Mesendoderm (in vitro differentiated cells): ENCODE measurements around the gene GNAI1.

Experiments used
- DNase-seq: peaks from one replicate; pipeline ENCODE4 v3.0.0; 2013
- H2AK5ac ChIP-seq: 2 replicates; pipeline ENCODE4 v1.6.1; 2013; ENCODE audit warnings: low read length, inconsistent platforms
- H2BK120ac ChIP-seq: 2 replicates; pipeline ENCODE4 v1.6.1; 2013; ENCODE audit warnings: low read depth, mild to moderate bottlenecking, low read length, moderate library complexity, mixed read lengths
- H2BK15ac ChIP-seq: replicated peaks from 2 replicates; pipeline ENCODE4 v1.6.1; 2013; ENCODE audit warnings: low read depth, mild to moderate bottlenecking, moderate library complexity
- H2BK5ac ChIP-seq: 2 replicates; pipeline ENCODE4 v1.6.1; 2013; ENCODE audit warnings: low read length, inconsistent platforms
- H3K18ac ChIP-seq: 2 replicates; pipeline ENCODE4 v1.6.1; 2013; ENCODE audit warnings: mild to moderate bottlenecking, low read length, mixed read lengths
- H3K23ac ChIP-seq: one replicate; pipeline ENCODE4 v1.6.1; 2013; ENCODE audit warnings: low read length
- H3K27ac ChIP-seq: 2 replicates; pipeline ENCODE4 v1.5.1; 2013; ENCODE audit warnings: low read depth, mild to moderate bottlenecking, inconsistent platforms, low read length, moderate library complexity
- H3K27me3 ChIP-seq: 2 replicates; pipeline ENCODE4 v1.6.1; 2013; ENCODE audit warnings: low read length, control low read depth, mild to moderate bottlenecking, inconsistent platforms; ENCODE audit not compliant: insufficient read depth, poor library complexity
- H3K36me3 ChIP-seq: 2 replicates; pipeline ENCODE4 v1.6.1; 2013; ENCODE audit warnings: low read length, inconsistent platforms; ENCODE audit not compliant: control insufficient read depth, insufficient read depth
- H3K4ac ChIP-seq: one replicate; pipeline ENCODE4 v1.6.1; 2013; ENCODE audit warnings: low read depth, mild to moderate bottlenecking, low read length, moderate library complexity
- H3K4me1 ChIP-seq: 2 replicates; pipeline ENCODE4 v1.6.1; 2013; ENCODE audit warnings: low read depth, low read length, inconsistent platforms; ENCODE audit not compliant: control insufficient read depth
- H3K4me2 ChIP-seq: 2 replicates; pipeline ENCODE4 v1.6.1; 2013; ENCODE audit warnings: low read length
- H3K4me3 ChIP-seq: 2 replicates; pipeline ENCODE4 v1.5.1; 2013; ENCODE audit warnings: mild to moderate bottlenecking, low read length
- H3K56ac ChIP-seq: one replicate; pipeline ENCODE4 v1.6.1; 2013; ENCODE audit warnings: low read length
- H3K79me1 ChIP-seq: 2 replicates; pipeline ENCODE4 v1.6.1; 2013; ENCODE audit warnings: low read length, inconsistent platforms
- H3K79me2 ChIP-seq: 2 replicates; pipeline ENCODE4 v1.6.1; 2013; ENCODE audit warnings: mild to moderate bottlenecking, low read length; ENCODE audit not compliant: control insufficient read depth, insufficient read depth
- H3K9ac ChIP-seq: 2 replicates; pipeline ENCODE4 v1.6.1; 2013; ENCODE audit warnings: low read length, inconsistent platforms
- H4K5ac ChIP-seq: one replicate; pipeline ENCODE4 v1.6.1; 2013; ENCODE audit warnings: low read length
- H4K8ac ChIP-seq: one replicate; pipeline ENCODE4 v1.6.1; 2013; ENCODE audit warnings: low read depth, mild to moderate bottlenecking, control low read depth, low read length, moderate library complexity
- WGBS: extraction: QIAGEN DNeasy Blood & Tissue Kit; methylation state at CpG from one replicate; pipeline ENCODE4 v1.1.7; 2013; ENCODE audit warnings: low lambda C conversion rate, missing lambda C conversion rate; ENCODE audit not compliant: insufficient coverage; ENCODE audit errors: extremely low coverage; 5-methylcytosine and 5-hydroxymethylcytosine counted together

The GNAI1 gene

DNA sequence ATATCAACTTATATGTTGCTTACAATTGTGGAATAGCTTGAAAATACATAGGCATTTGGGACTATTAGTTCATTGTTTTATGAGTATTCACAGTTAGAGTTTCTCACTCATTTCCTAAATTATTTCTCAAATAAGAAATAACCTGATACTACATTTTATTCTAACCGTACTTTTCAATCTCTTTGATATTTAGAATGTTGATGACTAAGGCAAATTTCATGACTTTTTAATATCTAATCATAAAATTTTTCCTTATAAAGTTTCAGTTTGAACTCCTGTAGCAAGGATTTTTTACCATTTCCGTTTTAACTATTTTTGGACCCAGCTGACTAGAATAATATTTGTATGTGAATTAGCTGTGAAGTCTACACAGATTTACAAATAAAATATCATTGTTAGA, 41.3 kb upstream of the GNAI1 start:
- no peak overlapping the region for H3K4me2 ChIP-seq
- 100% methylated on average over 1 of the region's 2 CpGs for WGBS

DNA sequence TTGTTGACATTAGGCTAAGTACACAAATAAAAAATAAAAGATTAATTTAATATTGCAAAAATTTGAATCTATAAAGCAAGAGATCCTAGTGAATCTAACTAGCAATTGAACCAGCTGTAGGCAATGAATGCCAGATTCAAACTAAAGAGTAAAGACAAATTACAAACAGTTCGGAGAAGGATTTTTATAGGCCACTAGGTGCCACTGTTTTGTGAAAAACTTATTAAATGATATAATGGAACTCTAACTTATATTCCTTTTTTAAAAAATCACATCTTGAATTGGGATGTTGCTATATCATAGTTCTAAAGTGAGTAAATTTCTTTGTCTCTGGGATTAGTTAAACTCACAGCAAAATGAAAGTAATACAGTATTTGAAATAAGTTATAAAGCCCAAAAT, 39.1 kb upstream of the GNAI1 start:
- Histone ChIP-seq H3K4me2 (no peak overlapping the region), H3K4me1 (no peaks in the 10 kb centered on the region), H2BK120ac (no peak overlapping the region), H3K56ac (no peak overlapping the region), H3K18ac (no peak overlapping the region), H3K27ac (no peak overlapping the region), H3K9ac (no peak overlapping the region), H3K23ac (no peak overlapping the region), H3K79me2 (no peaks in the 10 kb centered on the region), H2AK5ac (no peak overlapping the region), H3K79me1 (no peaks in the 10 kb centered on the region), H3K4ac (no peak overlapping the region), H3K27me3 (no peaks in the 10 kb centered on the region), H3K36me3 (no peaks in the 10 kb centered on the region), H4K8ac (no peak overlapping the region), H2BK5ac (no peak overlapping the region), H4K5ac (no peak overlapping the region), H3K4me3 (no peak overlapping the region), H2BK15ac (no peak overlapping the region)
- no peak for DNase-seq
- WGBS, result no CpG with 5 or more reads among the region's 1 CpG

More for the DNA sequence above, 41.3 kb upstream of the GNAI1 start:
- no peak overlapping the region for H4K8ac ChIP-seq
- no peak overlapping the region for H3K4ac ChIP-seq
- H3K4me1 ChIP-seq, result no peaks in the 10 kb centered on the region
- no peaks in the 10 kb centered on the region for H3K36me3 ChIP-seq
- no peak overlapping the region for H3K18ac ChIP-seq
- no peak overlapping the region for H2BK120ac ChIP-seq
- H3K56ac ChIP-seq, result no peak overlapping the region
- H3K27me3 ChIP-seq, result no peaks in the 10 kb centered on the region
- DNase-seq, result no peak
- no peak overlapping the region for H3K27ac ChIP-seq
- no peak overlapping the region for H3K9ac ChIP-seq
- no peak overlapping the region for H2BK5ac ChIP-seq
- no peak overlapping the region for H3K4me3 ChIP-seq
- no peaks in the 10 kb centered on the region for H3K79me1 ChIP-seq
- no peak overlapping the region for H4K5ac ChIP-seq
- H2BK15ac ChIP-seq, result no peak overlapping the region
- H3K79me2 ChIP-seq, result no peaks in the 10 kb centered on the region
- H3K23ac ChIP-seq, result no peak overlapping the region
- H2AK5ac ChIP-seq, result no peak overlapping the region

DNA sequence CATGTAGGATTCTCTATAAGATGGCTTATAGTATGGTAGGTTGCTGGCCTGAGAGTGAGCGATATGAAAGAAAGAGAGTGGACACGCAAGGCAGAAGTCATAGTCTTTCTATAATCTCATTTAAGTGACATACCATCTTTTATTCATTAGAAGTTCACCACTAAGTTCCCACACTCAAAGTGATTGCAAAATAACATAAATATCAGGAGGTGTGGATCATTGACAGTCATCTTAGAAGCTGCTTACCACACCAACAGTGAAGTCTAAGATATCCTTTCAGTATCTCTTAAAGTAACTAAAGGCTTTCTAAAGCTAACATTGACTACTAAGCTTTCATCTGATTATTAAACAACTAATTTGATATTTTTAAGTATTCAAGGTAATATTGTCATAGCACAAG, 36.9 kb upstream of the GNAI1 start:
- no peaks in the 10 kb centered on the region for H3K4me1 ChIP-seq
- no peak overlapping the region for H2BK120ac ChIP-seq
- H3K56ac ChIP-seq, result no peak overlapping the region
- H3K79me1 ChIP-seq, result no peaks in the 10 kb centered on the region
- H3K4me3 ChIP-seq, result no peak overlapping the region
- H2BK5ac ChIP-seq, result no peak overlapping the region
- H3K9ac ChIP-seq, result no peak overlapping the region
- no CpG with 5 or more reads among the region's 2 CpGs for WGBS
- H2BK15ac ChIP-seq, result no peak overlapping the region
- no peak overlapping the region for H3K4me2 ChIP-seq
- H4K5ac ChIP-seq, result no peak overlapping the region
- no peak overlapping the region for H3K4ac ChIP-seq
- H3K23ac ChIP-seq, result no peak overlapping the region
- no peaks in the 10 kb centered on the region for H3K79me2 ChIP-seq
- no peak for DNase-seq
- H4K8ac ChIP-seq, result no peak overlapping the region
- H3K27me3 ChIP-seq, result no peaks in the 10 kb centered on the region
- H3K18ac ChIP-seq, result no peak overlapping the region
- H2AK5ac ChIP-seq, result no peak overlapping the region
- no peaks in the 10 kb centered on the region for H3K36me3 ChIP-seq
- no peak overlapping the region for H3K27ac ChIP-seq

DNA sequence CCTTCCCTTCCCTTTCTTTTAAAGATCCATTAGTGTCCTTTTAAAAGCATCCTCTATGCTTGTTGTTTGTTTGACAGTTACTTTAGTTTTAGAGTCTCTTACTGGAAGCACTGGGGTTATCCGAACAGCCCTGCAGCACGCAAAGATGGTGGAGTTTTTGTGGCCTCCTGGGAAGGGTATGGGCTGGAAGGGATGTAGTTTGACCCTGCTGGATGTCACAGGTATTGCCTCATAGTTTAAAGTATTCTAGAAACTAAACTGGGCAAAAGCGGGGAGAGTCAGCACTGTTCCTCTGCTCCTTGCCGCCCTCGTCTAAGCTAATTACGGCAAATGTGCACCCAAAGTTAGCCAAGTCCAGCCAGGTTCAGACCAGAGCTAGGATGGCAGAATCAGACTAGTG, 35.8 kb upstream of the GNAI1 start:
- Histone ChIP-seq H3K9ac (no peak overlapping the region), H3K79me2 (no peaks in the 10 kb centered on the region), H3K36me3 (no peaks in the 10 kb centered on the region), H2AK5ac (no peak overlapping the region), H3K4me1 (no peaks in the 10 kb centered on the region), H4K8ac (no peak overlapping the region), H3K4me3 (no peak overlapping the region), H4K5ac (no peak overlapping the region), H3K23ac (no peak overlapping the region), H3K4me2 (no peak overlapping the region), H3K4ac (no peak overlapping the region), H3K27me3 (no peaks in the 10 kb centered on the region), H3K56ac (no peak overlapping the region), H2BK5ac (no peak overlapping the region), H3K79me1 (no peaks in the 10 kb centered on the region), H3K18ac (peak overlapping the region; percentile 4), H3K27ac (no peak overlapping the region), H2BK120ac (no peak overlapping the region), H2BK15ac (no peak overlapping the region)
- WGBS, result no CpG with 5 or more reads among the region's 6 CpGs
- peak; percentile 54 for DNase-seq

DNA sequence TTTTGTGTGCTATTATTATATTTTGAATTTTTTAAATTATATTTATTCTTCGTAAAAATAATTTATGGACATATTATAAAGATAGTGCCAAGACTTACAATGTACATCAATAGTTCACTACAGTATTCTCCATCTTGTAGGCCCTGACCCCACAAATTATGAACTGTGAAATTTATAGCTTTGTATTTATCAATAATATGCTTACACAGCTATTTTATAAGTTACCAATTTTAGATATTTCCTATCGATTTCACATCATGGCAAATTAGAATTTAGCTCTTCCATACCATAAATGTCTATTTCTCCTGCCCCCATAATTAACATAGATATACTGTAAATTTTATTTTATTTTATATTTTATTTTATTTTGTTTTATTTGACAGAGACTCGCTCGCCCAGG, 34.4 kb upstream of the GNAI1 start:
- no peak overlapping the region for H3K9ac ChIP-seq
- H3K27me3 ChIP-seq, result no peaks in the 10 kb centered on the region
- H3K56ac ChIP-seq, result no peak overlapping the region
- H3K4me3 ChIP-seq, result no peak overlapping the region
- no peaks in the 10 kb centered on the region for H3K79me2 ChIP-seq
- no peak overlapping the region for H4K5ac ChIP-seq
- H2BK120ac ChIP-seq, result no peak overlapping the region
- no peak overlapping the region for H3K23ac ChIP-seq
- H2BK15ac ChIP-seq, result no peak overlapping the region
- no peak overlapping the region for H3K4me2 ChIP-seq
- H3K4ac ChIP-seq, result no peak overlapping the region
- H2BK5ac ChIP-seq, result no peak overlapping the region
- H3K27ac ChIP-seq, result no peak overlapping the region
- no peak for DNase-seq
- H3K36me3 ChIP-seq, result no peaks in the 10 kb centered on the region
- no CpG with 5 or more reads among the region's 4 CpGs for WGBS
- H3K4me1 ChIP-seq, result no peaks in the 10 kb centered on the region
- no peak overlapping the region for H3K18ac ChIP-seq
- no peak overlapping the region for H2AK5ac ChIP-seq
- no peaks in the 10 kb centered on the region for H3K79me1 ChIP-seq
- H4K8ac ChIP-seq, result no peak overlapping the region

DNA sequence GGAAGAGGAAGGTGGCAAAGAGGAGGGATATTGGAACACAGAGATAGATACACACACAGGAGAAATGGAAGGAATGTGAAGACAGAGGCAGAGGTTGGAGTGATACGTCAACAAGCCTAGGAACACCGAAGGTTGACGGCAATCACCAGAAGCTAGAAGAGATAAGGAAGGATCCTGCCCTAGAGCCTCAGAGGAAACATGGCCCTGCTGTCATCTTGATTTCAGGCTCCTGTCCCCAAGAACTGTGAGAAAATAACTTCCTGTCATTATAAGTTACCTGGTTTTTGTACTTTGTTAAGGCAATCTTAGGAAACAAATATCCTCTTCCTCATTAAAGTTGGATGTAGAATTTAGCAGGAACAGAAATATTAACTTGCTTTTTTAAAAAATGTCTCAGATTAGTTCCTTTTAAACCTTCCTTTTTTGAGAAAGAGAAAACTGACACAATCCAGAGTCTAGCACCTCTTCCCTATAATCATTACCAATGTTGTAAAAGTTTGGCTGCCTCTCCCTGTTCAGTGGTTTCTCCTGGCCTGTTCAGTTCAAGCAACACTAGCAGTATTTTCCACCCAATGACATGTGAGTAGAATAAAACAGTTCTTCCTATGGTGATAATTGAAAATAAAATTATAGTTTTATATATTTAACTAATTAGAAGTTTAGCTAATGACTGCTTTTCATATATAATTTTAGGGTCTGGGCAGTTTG, 28.8 kb upstream of the GNAI1 start:
- no peaks in the 10 kb centered on the region for H3K79me1 ChIP-seq
- H2BK15ac ChIP-seq, result no peak overlapping the region
- peak overlapping the region; percentile 27 for H3K4ac ChIP-seq
- no peaks in the 10 kb centered on the region for H3K79me2 ChIP-seq
- no peak overlapping the region for H3K4me2 ChIP-seq
- no peak overlapping the region for H3K23ac ChIP-seq
- no peak overlapping the region for H2BK120ac ChIP-seq
- H3K27me3 ChIP-seq, result no peaks in the 10 kb centered on the region
- H3K18ac ChIP-seq, result no peak overlapping the region
- peak; percentile 76 for DNase-seq
- no peak overlapping the region for H3K9ac ChIP-seq
- peaks cover 3% of the 10 kb centered on the region for H3K4me1 ChIP-seq
- H4K8ac ChIP-seq, result no peak overlapping the region
- H2BK5ac ChIP-seq, result no peak overlapping the region
- no peak overlapping the region for H4K5ac ChIP-seq
- no peak overlapping the region for H3K27ac ChIP-seq
- no peaks in the 10 kb centered on the region for H3K36me3 ChIP-seq
- no peak overlapping the region for H2AK5ac ChIP-seq
- no peak overlapping the region for H3K4me3 ChIP-seq
- no CpG with 5 or more reads among the region's 3 CpGs for WGBS
- H3K56ac ChIP-seq, result peak overlapping the region; percentile 58
